Upper lobe of left lung (tissue), 4 donors: ENCODE measurements around the gene CUL2.

Experiments
- CTCF ChIP-seq, 6 experiments: fragments of 450-650 bp in 4 of 6; fragments of 200-600 bp in 2 of 6; sonication (generic) in 2 of 6; IDR thresholded peaks; one replicate each; pipeline ENCODE4 v1.5.1; 2016 to 2019; ENCODE audit warnings: antibody characterized with exemption in 6 of 6
- EP300 ChIP-seq, 4 donors: sonication (generic); formaldehyde crosslinking; IDR thresholded peaks; one replicate each; pipeline ENCODE4 v1.5.1; 2017; ENCODE audit warnings: antibody characterized with exemption in 4 of 4, control low read depth in 2 of 4
- POLR2A ChIP-seq, 4 donors: fragments of 450-650 bp; IDR thresholded peaks; one replicate each; pipeline ENCODE4 v1.5.1; 2016 to 2017; ENCODE audit warnings: antibody characterized with exemption in 4 of 4, mild to moderate bottlenecking in 2 of 4
- POLR2AphosphoS5 ChIP-seq, 2 donors: sonication (generic); formaldehyde crosslinking; IDR thresholded peaks; one replicate each; pipeline ENCODE4 v1.5.1; 2017; ENCODE audit warnings: antibody characterized with exemption in 2 of 2

DNA sequence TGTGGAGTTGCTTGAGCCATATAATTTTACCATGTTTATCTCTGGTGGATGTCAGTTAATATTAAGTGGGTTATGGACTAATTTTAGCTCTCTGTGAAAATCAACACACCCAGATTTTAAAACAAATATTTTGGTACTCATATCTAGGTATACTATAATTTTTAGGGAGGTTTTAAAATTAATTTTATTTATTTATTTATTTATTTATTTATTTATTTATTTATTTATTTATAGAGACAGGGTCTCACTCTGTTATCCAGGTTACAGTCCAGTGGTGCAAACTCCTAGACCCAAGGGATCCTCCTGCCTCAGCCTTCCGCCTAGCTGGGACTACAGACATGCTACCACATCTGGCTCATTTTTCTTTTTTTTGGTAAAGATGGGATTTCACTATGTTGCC, 29.2 kb upstream of the CUL2 start:
- TF ChIP-seq POLR2A (IDR thresholded peaks at IDR 0.05) (no peak), CTCF (IDR thresholded peaks at IDR 0.05) (no peak), POLR2AphosphoS5 (IDR thresholded peaks at IDR 0.05) (no peak), EP300 (IDR thresholded peaks at IDR 0.05) (no peak)
